Astrocyte of the spinal cord (primary cell): Measurements from ENCODE around the gene RLN3.
"Not testable (repeated sequence)": the region's sequence is repeated elsewhere in the genome, so short reads cannot be mapped to it uniquely, and the experiment has no call there.

Source experiments
- DNase-seq: peaks from one replicate; pipeline ENCODE4 v3.0.0; 2011; ENCODE audit warnings: low read depth, low spot score
- H3K4me3 ChIP-seq: 2 replicates; pipeline ENCODE4 v1.5.1; 2011; ENCODE audit warnings: low read depth, mild to moderate bottlenecking, low read length, moderate library complexity
- CTCF ChIP-seq: IDR thresholded peaks from 2 replicates; pipeline ENCODE4 v1.5.1; 2012; ENCODE audit warnings: low read depth, mild to moderate bottlenecking, low read length, inconsistent platforms
- in situ Hi-C: cut with HindIII; loops from 2 replicates; pipeline ENCODE4 v1.10.0; 2017; ENCODE audit warnings: low sequenced_read_pairs

The RLN3 gene

DNA sequence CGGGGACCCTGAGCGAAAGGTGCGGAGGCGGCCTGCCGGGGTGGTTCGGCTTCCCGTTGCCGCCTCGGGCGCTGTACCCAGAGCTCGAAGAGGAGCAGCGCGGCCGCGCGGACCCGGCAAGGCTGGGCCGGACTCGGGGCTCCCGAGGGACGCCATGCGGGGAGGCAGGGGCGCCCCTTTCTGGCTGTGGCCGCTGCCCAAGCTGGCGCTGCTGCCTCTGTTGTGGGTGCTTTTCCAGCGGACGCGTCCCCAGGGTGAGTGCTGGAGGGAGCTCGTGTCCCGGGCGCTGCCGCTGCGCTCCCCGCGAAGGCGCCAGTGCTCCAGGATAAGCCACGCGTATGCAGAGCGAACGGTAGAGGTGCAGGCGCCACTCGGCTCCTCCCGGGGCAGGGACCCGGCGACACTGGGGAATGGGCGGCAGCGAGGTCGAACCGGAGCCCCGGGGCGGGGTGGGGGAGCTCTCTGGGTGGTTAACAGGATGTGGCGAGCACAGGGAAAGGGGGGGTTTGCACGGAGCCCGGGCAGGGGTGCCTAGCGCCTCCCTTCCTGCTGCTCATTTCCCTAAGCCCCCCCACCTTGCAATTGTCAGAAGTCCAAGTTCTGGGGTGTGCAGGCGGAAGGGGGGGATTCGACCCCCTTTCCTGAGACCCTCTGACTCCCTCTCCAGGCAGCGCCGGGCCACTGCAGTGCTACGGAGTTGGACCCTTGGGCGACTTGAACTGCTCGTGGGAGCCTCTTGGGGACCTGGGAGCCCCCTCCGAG is 4.0 kb downstream of the RLN3 start, which contains the start of gene IL27RA:
Gene IL27RA (plus strand): TSS at position 44 of the 762 bp plus-strand sequence. CDS start 111 bp downstream, at position 155.
- peak within 1 kb of the TSS; percentile 56 for H3K4me3 ChIP-seq
- peak; percentile 30 for DNase-seq
- in situ Hi-C loops, result no loop called here
- peak; percentile 83 for TF ChIP-seq CTCF

DNA sequence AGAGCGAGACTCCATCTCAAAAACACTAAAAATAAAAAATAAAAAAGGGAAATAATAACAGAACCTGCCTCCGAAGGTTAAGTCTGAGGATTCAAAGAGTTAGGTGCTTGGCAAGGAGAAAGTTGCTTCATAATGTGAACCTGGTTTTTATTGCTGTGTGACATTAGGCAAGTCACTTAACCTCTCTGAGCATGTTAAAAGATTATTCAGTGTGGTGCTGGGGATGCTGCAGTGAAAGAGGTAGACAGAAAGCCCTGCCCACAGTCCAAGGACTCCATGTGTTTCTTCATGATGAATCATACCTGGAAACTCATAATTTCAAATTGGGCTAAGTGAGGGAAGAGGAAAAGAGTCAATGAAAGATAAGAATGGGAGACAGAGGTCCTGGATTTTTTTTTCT is 6.0 kb downstream of the RLN3 start:
- TF ChIP-seq CTCF, result no peak
- in situ Hi-C loops, result no loop called here
- H3K4me3 ChIP-seq, result no peak overlapping the region
- DNase-seq, result no peak

GRCh38 chr19:14035159-14035558 is 7.2 kb downstream of the RLN3 start:
- H3K4me3 ChIP-seq, in situ Hi-C loops, DNase-seq: not testable (repeated sequence)
- TF ChIP-seq CTCF, result peak; percentile 10

DNA sequence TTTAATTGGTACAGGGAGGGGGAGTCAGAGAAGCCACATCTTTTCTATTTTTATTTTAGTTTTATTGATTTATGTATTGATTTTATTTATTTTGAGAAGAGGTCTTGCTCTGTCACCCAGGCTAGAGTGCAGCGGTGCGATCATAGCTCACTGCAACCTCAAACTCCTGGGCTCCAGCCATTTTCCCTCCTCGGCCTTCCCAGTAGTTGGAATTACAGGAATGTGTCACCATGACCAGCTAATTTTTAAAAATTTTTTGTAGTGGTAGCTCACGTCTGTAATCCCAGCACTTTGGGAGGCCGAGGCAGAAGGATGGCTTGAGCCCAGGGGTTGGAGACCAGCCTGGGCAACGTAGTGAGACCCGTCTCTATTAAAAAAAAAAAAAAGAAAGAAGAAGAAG is 7.8 kb downstream of the RLN3 start:
- TF ChIP-seq CTCF, result no peak
- no peak overlapping the region for H3K4me3 ChIP-seq
- in situ Hi-C loops, result no loop called here
- DNase-seq, result no peak

- H3K4me3 ChIP-seq, result no peak overlapping the region
- TF ChIP-seq CTCF, result no peak
- in situ Hi-C loops, result no loop called here
- no peak for DNase-seq
Observed at GRCh38 chr19:14039181-14039580, 11.2 kb downstream of the RLN3 start.

GRCh38 chr19:14042659-14043608 is 15.0 kb downstream of the RLN3 start:
- in situ Hi-C loops, H3K4me3 ChIP-seq: not testable (repeated sequence)
- peak; percentile 59 for TF ChIP-seq CTCF
- DNase-seq, result peak; percentile 53

DNA sequence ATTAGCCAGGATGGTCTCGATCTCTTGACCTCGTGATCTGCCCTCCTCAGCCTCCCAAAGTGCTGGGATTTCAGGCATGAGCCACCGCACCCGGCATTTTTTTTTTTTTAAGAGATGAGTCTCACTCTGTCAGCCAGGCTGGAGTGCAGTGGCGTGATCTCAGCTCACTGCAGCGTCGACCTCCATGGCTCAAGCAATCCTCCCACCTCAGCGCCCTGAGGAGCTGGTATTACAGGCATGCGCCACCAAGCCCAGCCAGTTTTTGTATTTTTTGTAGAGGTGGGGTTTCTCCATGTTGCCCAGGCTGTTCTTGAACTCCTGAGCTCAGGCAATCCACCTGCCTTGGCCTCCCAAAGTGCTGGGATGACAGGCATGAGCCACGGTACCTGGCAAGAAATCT is 19.9 kb downstream of the RLN3 start:
- H3K4me3 ChIP-seq, DNase-seq, in situ Hi-C loops: not testable (repeated sequence)
